ENCODE data around the gene TYW1. TPM values are rescaled to one million over a fixed set of nuclear protein-coding genes. Genes with fewer than 3 reads are reported as not detected.
"Not testable (repeated sequence)": the region's sequence is repeated elsewhere in the genome, so short reads cannot be mapped to it uniquely, and the experiment has no call there.

TYW1 gene
- total RNA-seq, 1 donor from 2014 or later, result 11.1 TPM

GRCh38 chr7:67018940-67019339 is 22.3 kb downstream of the TYW1 start:
- TF ChIP-seq, protein P1, sequence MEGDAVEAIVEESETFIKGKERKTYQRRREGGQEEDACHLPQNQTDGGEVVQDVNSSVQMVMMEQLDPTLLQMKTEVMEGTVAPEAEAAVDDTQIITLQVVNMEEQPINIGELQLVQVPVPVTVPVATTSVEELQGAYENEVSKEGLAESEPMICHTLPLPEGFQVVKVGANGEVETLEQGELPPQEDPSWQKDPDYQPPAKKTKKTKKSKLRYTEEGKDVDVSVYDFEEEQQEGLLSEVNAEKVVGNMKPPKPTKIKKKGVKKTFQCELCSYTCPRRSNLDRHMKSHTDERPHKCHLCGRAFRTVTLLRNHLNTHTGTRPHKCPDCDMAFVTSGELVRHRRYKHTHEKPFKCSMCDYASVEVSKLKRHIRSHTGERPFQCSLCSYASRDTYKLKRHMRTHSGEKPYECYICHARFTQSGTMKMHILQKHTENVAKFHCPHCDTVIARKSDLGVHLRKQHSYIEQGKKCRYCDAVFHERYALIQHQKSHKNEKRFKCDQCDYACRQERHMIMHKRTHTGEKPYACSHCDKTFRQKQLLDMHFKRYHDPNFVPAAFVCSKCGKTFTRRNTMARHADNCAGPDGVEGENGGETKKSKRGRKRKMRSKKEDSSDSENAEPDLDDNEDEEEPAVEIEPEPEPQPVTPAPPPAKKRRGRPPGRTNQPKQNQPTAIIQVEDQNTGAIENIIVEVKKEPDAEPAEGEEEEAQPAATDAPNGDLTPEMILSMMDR (IDR thresholded peaks at IDR 0.05; ENCODE audit: borderline replicate concordance), result no peak
- H3K36me3 ChIP-seq, result peaks cover 86% of the 10 kb centered on the region
- DNase-seq, result no peak
- H3K27ac ChIP-seq (replicated peaks), result no peak overlapping the region
- peaks cover 29% of the 10 kb centered on the region for H3K4me1 ChIP-seq
- intact Hi-C loops (cut with micrococcal nuclease), result no loop called here
- no peaks in the 10 kb centered on the region for H3K27me3 ChIP-seq (ENCODE audit: low read depth)
- H3K9me3 ChIP-seq (replicated peaks), result no peaks in the 10 kb centered on the region
- no peak overlapping the region for H3K4me3 ChIP-seq

GRCh38 chr7:67019562-67020390 is 23.1 kb downstream of the TYW1 start:
- no peak for DNase-seq
- Histone ChIP-seq H3K4me1 (peaks cover 29% of the 10 kb centered on the region), H3K27me3 (ENCODE audit: low read depth) (no peaks in the 10 kb centered on the region), H3K27ac (replicated peaks) (no peak overlapping the region), H3K9me3 (replicated peaks) (no peaks in the 10 kb centered on the region), H3K4me3 (no peak overlapping the region), H3K36me3 (peaks cover 82% of the 10 kb centered on the region)
- intact Hi-C loops (cut with micrococcal nuclease), result no loop called here
- TF ChIP-seq, protein P1 (IDR thresholded peaks at IDR 0.05; ENCODE audit: borderline replicate concordance), result no peak

DNA sequence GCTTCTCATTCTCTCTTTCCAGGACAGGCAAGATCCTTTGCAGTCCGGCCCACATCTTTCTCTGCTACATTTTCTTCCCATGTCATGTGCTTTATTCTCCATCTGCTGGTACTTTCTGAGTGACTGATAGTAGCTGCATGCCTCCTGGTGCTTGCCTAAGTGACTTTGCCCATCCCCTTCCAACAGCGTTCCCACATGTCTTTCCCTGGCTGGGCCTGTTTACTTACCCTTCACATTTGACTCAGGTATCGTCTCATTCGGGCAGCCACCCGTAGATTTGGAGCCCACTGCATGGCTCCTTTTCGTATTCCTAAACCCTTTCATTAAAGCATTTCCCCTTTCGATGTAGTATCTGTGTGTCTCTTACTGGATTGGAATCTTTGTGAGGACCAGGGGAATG is 24.6 kb downstream of the TYW1 start:
- intact Hi-C loops (cut with micrococcal nuclease), result no loop called here
- H3K27ac ChIP-seq (replicated peaks), result peak overlapping the region; percentile 80
- H3K9me3 ChIP-seq (replicated peaks), result no peaks in the 10 kb centered on the region
- DNase-seq, result no peak
- peaks cover 29% of the 10 kb centered on the region for H3K4me1 ChIP-seq
- H3K36me3 ChIP-seq, result peaks cover 80% of the 10 kb centered on the region
- H3K4me3 ChIP-seq, result no peak overlapping the region
- TF ChIP-seq, protein P1 (IDR thresholded peaks at IDR 0.05; ENCODE audit: borderline replicate concordance), result no peak
- H3K27me3 ChIP-seq (ENCODE audit: low read depth), result no peaks in the 10 kb centered on the region

DNA sequence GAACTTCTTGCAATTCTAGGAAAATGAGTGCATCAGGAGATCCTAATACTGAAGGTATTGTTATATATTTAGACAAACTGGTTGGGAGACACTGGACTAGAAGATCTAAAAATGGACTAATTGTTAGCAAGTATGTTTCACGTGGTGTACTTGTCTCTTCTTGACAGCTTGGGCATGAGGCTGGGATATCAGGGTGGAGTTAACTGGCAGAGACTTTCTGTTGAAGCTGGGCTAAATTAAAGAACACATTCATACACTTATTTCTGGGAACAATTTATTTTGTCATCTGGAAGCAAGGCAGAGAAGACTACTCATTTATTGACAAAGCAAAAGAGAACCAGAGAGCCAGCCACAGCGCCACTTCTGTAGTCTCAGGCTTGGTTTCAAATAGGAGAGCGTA is 25.9 kb downstream of the TYW1 start:
- no peaks in the 10 kb centered on the region for H3K9me3 ChIP-seq (replicated peaks)
- peaks cover 67% of the 10 kb centered on the region for H3K36me3 ChIP-seq
- H3K27ac ChIP-seq (replicated peaks), result peak overlapping the region; percentile 80
- no peak overlapping the region for H3K4me3 ChIP-seq
- no peak for DNase-seq
- TF ChIP-seq, protein P1 (IDR thresholded peaks at IDR 0.05; ENCODE audit: borderline replicate concordance), result no peak
- H3K27me3 ChIP-seq (ENCODE audit: low read depth), result no peaks in the 10 kb centered on the region
- intact Hi-C loops (cut with micrococcal nuclease), result no loop called here
- H3K4me1 ChIP-seq, result peaks cover 29% of the 10 kb centered on the region

DNA sequence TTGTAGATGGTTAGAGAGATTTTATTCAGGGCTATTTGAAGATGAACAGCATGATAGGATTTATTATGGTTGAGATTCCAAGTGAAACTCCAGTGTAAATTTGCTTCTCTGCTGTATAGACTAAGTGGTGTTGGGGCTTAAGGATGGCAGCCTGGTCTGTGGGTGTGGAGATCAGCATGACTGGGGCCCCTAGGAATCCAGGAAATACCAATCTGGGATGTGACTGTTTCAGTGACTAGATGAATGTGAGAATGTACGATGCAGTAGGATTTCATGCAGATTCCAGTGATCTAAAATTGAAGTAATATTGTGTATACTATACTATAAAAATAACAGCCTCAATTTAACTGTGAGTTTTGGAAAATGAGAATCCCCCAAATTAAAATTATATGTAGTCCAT is 28.8 kb downstream of the TYW1 start:
- DNase-seq; H3K9me3 ChIP-seq (replicated peaks); H3K27ac ChIP-seq (replicated peaks); intact Hi-C loops (cut with micrococcal nuclease); H3K27me3 ChIP-seq (ENCODE audit: low read depth); H3K4me3 ChIP-seq: not testable (repeated sequence)
- Histone ChIP-seq H3K36me3 (peaks cover 56% of the 10 kb centered on the region), H3K4me1 (peaks cover 29% of the 10 kb centered on the region)

DNA sequence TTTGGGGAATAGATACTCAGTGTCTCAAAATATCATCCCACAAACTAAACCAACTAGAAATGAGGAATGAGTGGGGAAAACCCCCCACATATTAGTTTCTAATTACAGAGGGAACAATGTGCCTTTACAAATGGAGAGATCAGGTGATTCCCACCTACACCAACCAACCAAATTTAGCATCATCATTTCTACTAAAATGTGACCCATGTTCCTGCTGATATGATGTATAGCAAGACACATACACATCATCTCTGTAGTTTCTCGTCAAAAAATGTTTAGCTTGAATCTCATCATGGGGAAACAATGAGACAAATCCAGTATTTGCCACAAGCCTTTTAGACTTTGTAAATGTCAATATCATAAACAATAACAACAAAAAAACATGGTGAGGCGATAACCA is 35.1 kb downstream of the TYW1 start:
- H3K27ac ChIP-seq (replicated peaks); H3K27me3 ChIP-seq (ENCODE audit: low read depth); H3K9me3 ChIP-seq (replicated peaks); DNase-seq; intact Hi-C loops (cut with micrococcal nuclease); H3K4me3 ChIP-seq; H3K4me1 ChIP-seq: not testable (repeated sequence)
- H3K36me3 ChIP-seq, result peaks cover 40% of the 10 kb centered on the region

Data from left ventricle myocardium inferior (tissue), 1 donor.